H1 (cell line): ENCODE measurements around the gene KRTAP19-8. TPM values are rescaled to one million over a fixed set of nuclear protein-coding genes. Genes with fewer than 3 reads are reported as not detected.

Source experiments
- CTCF ChIA-PET: fragments of 300-600 bp; sonication (Branson Sonifier 250); formaldehyde crosslinking; loops from one replicate; lab custom pipeline; 2021; ENCODE audit not compliant: partially characterized antibody; lab: Charles Lee
- POLR2A ChIA-PET: fragments of 300-600 bp; sonication (Branson Sonifier 250); formaldehyde crosslinking; loops from one replicate; lab custom pipeline; 2021; ENCODE audit warnings: inconsistent platforms; ENCODE audit not compliant: partially characterized antibody; lab: Charles Lee
- DNase-seq, 2 experiments: peaks; one replicate each; pipeline versions ENCODE4 v3.0.0 to v3.0.0-alpha.2; 2010 to 2022; ENCODE audit warnings: low spot score in 2 of 2, low read depth in 1 of 2, mixed read lengths in 1 of 2
- FAIRE-seq: peaks from 2 replicates; lab custom pipeline; 2011; peaks lifted over from hg19 to GRCh38; lab: Jason Lieb, UNC
- H2AFZ ChIP-seq: 2 replicates; pipeline ENCODE4 v1.8.1; 2012; ENCODE audit warnings: low read length, inconsistent platforms
- H2AK5ac ChIP-seq: 2 replicates; pipeline ENCODE4 v1.6.1; 2013; ENCODE audit warnings: low read depth, low read length
- H2BK120ac ChIP-seq: replicated peaks from 2 replicates; pipeline ENCODE3; 2013; ENCODE audit warnings: low read depth, low read length, inconsistent platforms
- H2BK12ac ChIP-seq: 2 replicates; pipeline ENCODE4 v1.6.1; 2013; ENCODE audit warnings: low read depth, low read length
- H2BK15ac ChIP-seq: 2 replicates; pipeline ENCODE4 v1.6.1; 2013; ENCODE audit warnings: low read length
- H2BK20ac ChIP-seq: 2 replicates; pipeline ENCODE4 v1.6.1; 2013; ENCODE audit warnings: low read length
- H2BK5ac ChIP-seq: 2 replicates; pipeline ENCODE4 v1.6.1; 2013; ENCODE audit warnings: low read depth, low read length
- H3K14ac ChIP-seq: 2 replicates; pipeline ENCODE4 v1.6.1; 2013; ENCODE audit warnings: inconsistent platforms; ENCODE audit not compliant: insufficient read length
- H3K18ac ChIP-seq: 2 replicates; pipeline ENCODE4 v1.6.1; 2013; ENCODE audit warnings: low read length; ENCODE audit errors: extremely low read depth
- H3K23ac ChIP-seq: 2 replicates; pipeline ENCODE4 v1.6.1; 2013; ENCODE audit warnings: inconsistent platforms; ENCODE audit not compliant: insufficient read length
- H3K23me2 ChIP-seq: 2 replicates; pipeline ENCODE4 v1.6.1; 2013; ENCODE audit warnings: low read depth, low read length
- H3K27ac ChIP-seq: 2 replicates; pipeline ENCODE4 v1.6.1; 2011; ENCODE audit warnings: low read depth, low read length, inconsistent platforms
- H3K27me3 ChIP-seq, 4 experiments: replicated peaks in 1 of 4; 1 replicate in 1 of 4; 2 replicates in 3 of 4; pipeline versions ENCODE4 v1.6.1 to v1.8.1; 2011 to 2013; ENCODE audit warnings: low read length in 3 of 4, mild to moderate bottlenecking in 3 of 4, inconsistent platforms in 2 of 4, mixed read lengths in 2 of 4, moderate library complexity in 1 of 4; ENCODE audit not compliant: control insufficient read depth in 3 of 4, insufficient read depth in 3 of 4; ENCODE audit errors: extremely low read depth in 1 of 4
- H3K36me3 ChIP-seq, 4 experiments: 2 replicates each; pipeline versions ENCODE4 v1.6.1 to v1.8.1; 2011 to 2013; ENCODE audit warnings: mild to moderate bottlenecking in 4 of 4, low read length in 3 of 4, moderate library complexity in 2 of 4, control low read depth in 1 of 4, inconsistent platforms in 1 of 4; ENCODE audit not compliant: insufficient read depth in 4 of 4, control insufficient read depth in 2 of 4
- H3K4ac ChIP-seq: replicated peaks from 2 replicates; pipeline ENCODE3; 2013; ENCODE audit warnings: low read length, low read depth, mixed read lengths, inconsistent platforms; ENCODE audit not compliant: insufficient read length
- H3K4me1 ChIP-seq, 4 experiments: replicated peaks in 1 of 4; 1 replicate in 1 of 4; 2 replicates in 3 of 4; pipeline versions ENCODE4 v1.6.1 to v1.8.1; 2011 to 2013; ENCODE audit warnings: low read length in 3 of 4, inconsistent platforms in 2 of 4, mixed read lengths in 1 of 4; ENCODE audit not compliant: insufficient read depth in 4 of 4, control insufficient read depth in 3 of 4
- H3K4me2 ChIP-seq, 2 experiments: 2 replicates each; pipeline versions ENCODE4 v1.6.1 to v1.8.1; 2011 to 2013; ENCODE audit warnings: low read depth in 2 of 2, low read length in 2 of 2, control low read depth in 1 of 2, inconsistent platforms in 1 of 2, mild to moderate bottlenecking in 1 of 2; ENCODE audit not compliant: insufficient read depth in 1 of 2
- H3K4me3 ChIP-seq, 4 experiments: fragments of 200-600, 300-600 bp in 1 of 4; sonication (generic), shearing (Covaris generic), sonication (Bioruptor Twin) in 1 of 4; 2 replicates each; pipeline versions ENCODE4 v1.5.1 to v1.8.1; 2011 to 2016; ENCODE audit warnings: low read length in 4 of 4, low read depth in 3 of 4, control low read depth in 2 of 4, inconsistent platforms in 2 of 4, mild to moderate bottlenecking in 2 of 4, mixed read lengths in 1 of 4, moderate library complexity in 1 of 4; ENCODE audit not compliant: insufficient read depth in 2 of 4; ENCODE audit errors: extremely low read depth in 1 of 4
- H3K56ac ChIP-seq: replicated peaks from 2 replicates; pipeline ENCODE3; 2013; ENCODE audit warnings: low read depth, mild to moderate bottlenecking, mixed read lengths, low read length, inconsistent platforms; ENCODE audit not compliant: insufficient read length
- H3K79me1 ChIP-seq: 2 replicates; pipeline ENCODE4 v1.6.1; 2013; ENCODE audit warnings: low read depth, low read length, control low read depth
- H3K79me2 ChIP-seq, 2 experiments: 2 replicates each; pipeline versions ENCODE4 v1.6.1 to v1.8.1; 2012 to 2013; ENCODE audit warnings: low read length in 2 of 2, mild to moderate bottlenecking in 2 of 2, inconsistent platforms in 1 of 2; ENCODE audit not compliant: insufficient read depth in 2 of 2, control insufficient read depth in 1 of 2
- H3K9ac ChIP-seq, 4 experiments: replicated peaks in 1 of 4; 1 replicate in 1 of 4; 2 replicates in 3 of 4; pipeline versions ENCODE4 v1.6.1 to v1.8.1; 2011 to 2013; ENCODE audit warnings: low read depth in 3 of 4, low read length in 3 of 4, control low read depth in 2 of 4, mild to moderate bottlenecking in 2 of 4, moderate library complexity in 2 of 4, inconsistent platforms in 1 of 4; ENCODE audit errors: extremely low read depth in 1 of 4
- H3K9me3 ChIP-seq, 2 experiments: 2 replicates each; pipeline versions ENCODE4 v1.6.1 to v1.8.1; 2012 to 2013; ENCODE audit warnings: mild to moderate bottlenecking in 2 of 2, moderate library complexity in 2 of 2, control low read depth in 1 of 2, inconsistent platforms in 1 of 2, low read depth in 1 of 2, low read length in 1 of 2, mixed read lengths in 1 of 2; ENCODE audit not compliant: insufficient read depth in 2 of 2
- H4K20me1 ChIP-seq, 2 experiments: replicated peaks in 1 of 2; 2 replicates each; pipeline versions ENCODE3 to v1.8.1; 2011 to 2013; ENCODE audit warnings: inconsistent platforms in 2 of 2, low read length in 2 of 2, mild to moderate bottlenecking in 1 of 2; ENCODE audit not compliant: insufficient read depth in 2 of 2, control insufficient read depth in 1 of 2
- H4K5ac ChIP-seq: 2 replicates; pipeline ENCODE4 v1.6.1; 2013; ENCODE audit warnings: low read length, low read depth, mixed read lengths, inconsistent platforms; ENCODE audit not compliant: insufficient read length
- H4K8ac ChIP-seq: 2 replicates; pipeline ENCODE4 v1.8.0; 2013; ENCODE audit warnings: mild to moderate bottlenecking, moderate library complexity, low read length, inconsistent platforms; ENCODE audit not compliant: insufficient read depth; ENCODE audit errors: extremely low read depth
- H4K91ac ChIP-seq: replicated peaks from 2 replicates; pipeline ENCODE3; 2013; ENCODE audit warnings: low read length, mixed read lengths, inconsistent platforms; ENCODE audit not compliant: insufficient read length
- ASH2L ChIP-seq: fragments of 200-600, 300-600 bp; sonication (generic); IDR thresholded peaks from one replicate; pipeline ENCODE4 v1.7.1; 2017; ENCODE audit warnings: low read length
- CHD2 ChIP-seq: IDR thresholded peaks from 2 replicates; pipeline ENCODE4 v1.6.1; 2012; ENCODE audit warnings: low read length, improper control_type of control experiment
- EP300 ChIP-seq, 2 experiments: IDR thresholded peaks; 1 replicate in 1 of 2; 2 replicates in 1 of 2; pipeline ENCODE4 v1.6.1; 2011 to 2012; ENCODE audit warnings: low read depth in 2 of 2, low read length in 2 of 2, mild to moderate bottlenecking in 2 of 2, borderline replicate concordance in 1 of 2, inconsistent platforms in 1 of 2, moderate library complexity in 1 of 2
- JUN ChIP-seq: IDR thresholded peaks from 2 replicates; pipeline ENCODE4 v1.6.1; 2011; ENCODE audit warnings: low read depth, mild to moderate bottlenecking, improper control_type of control experiment, low read length
- JUND ChIP-seq: IDR thresholded peaks from 2 replicates; pipeline ENCODE4 v1.6.1; 2011; ENCODE audit warnings: mild to moderate bottlenecking, improper control_type of control experiment, low read length
- NRF1 ChIP-seq: IDR thresholded peaks from 2 replicates; pipeline ENCODE4 v1.6.1; 2011; ENCODE audit warnings: mild to moderate bottlenecking, low read depth, low read length, improper control_type of control experiment
- PHF8 ChIP-seq: fragments of 200-600 bp; sonication (generic); conservative IDR thresholded peaks from 2 replicates; pipeline ENCODE4 v1.7.1; 2012; ENCODE audit warnings: low read depth, mild to moderate bottlenecking, inconsistent platforms, low read length, moderate library complexity
- RAD21 ChIP-seq, 2 experiments: IDR thresholded peaks in 1 of 2; conservative IDR thresholded peaks in 1 of 2; 2 replicates each; pipeline ENCODE4 v1.6.1; 2011; ENCODE audit warnings: low read depth in 2 of 2, low read length in 2 of 2, improper control_type of control experiment in 1 of 2, inconsistent platforms in 1 of 2, mild to moderate bottlenecking in 1 of 2, moderate library complexity in 1 of 2
- RXRA ChIP-seq: IDR thresholded peaks from 2 replicates; pipeline ENCODE4 v1.6.1; 2011; ENCODE audit warnings: low read depth, mild to moderate bottlenecking, low read length, moderate library complexity; ENCODE audit not compliant: insufficient read depth
- SIN3A ChIP-seq, 2 experiments: IDR thresholded peaks in 1 of 2; conservative IDR thresholded peaks in 1 of 2; 2 replicates each; pipeline ENCODE4 v1.6.1; 2011 to 2012; ENCODE audit warnings: low read length in 2 of 2, improper control_type of control experiment in 1 of 2, low read depth in 1 of 2, mild to moderate bottlenecking in 1 of 2
- SIX5 ChIP-seq: IDR thresholded peaks from 2 replicates; pipeline ENCODE4 v1.6.1; 2011; ENCODE audit warnings: mild to moderate bottlenecking, low read depth, low read length
- TBP ChIP-seq: IDR thresholded peaks from 2 replicates; pipeline ENCODE4 v1.6.1; 2011; ENCODE audit warnings: low read depth, low read length, improper control_type of control experiment
- TEAD4 ChIP-seq: IDR thresholded peaks from 2 replicates; pipeline ENCODE4 v1.6.1; 2012; ENCODE audit warnings: low read depth, low read length, inconsistent platforms, mixed read lengths
- WGBS, 2 experiments: shearing (Covaris generic) in 1 of 2; methylation state at CpG; one replicate each; pipeline versions ENCODE4 v1.1.6 to v1.1.7; 2013 to 2015; ENCODE audit warnings: low lambda C conversion rate in 2 of 2, mixed read lengths in 2 of 2, inconsistent platforms in 1 of 2, low coverage in 1 of 2, missing lambda C conversion rate in 1 of 2; ENCODE audit not compliant: insufficient replicate concordance in 2 of 2, insufficient coverage in 1 of 2, insufficient read length in 1 of 2; ENCODE audit errors: extremely low coverage in 1 of 2, missing lambda C conversion rate in 1 of 2; 5-methylcytosine and 5-hydroxymethylcytosine counted together
- polyA plus RNA-seq, 7 experiments: library from polyadenylated mRNA; depleted of rRNA in 3 of 7; stranded (reverse) in 5 of 7; unstranded in 2 of 7; fragments of >200 nt in 5 of 7; fragments of 200-250 nt in 2 of 7; gene quantifications; 1 replicate in 5 of 7; 2 replicates in 1 of 7; 4 replicates in 1 of 7; pipeline versions ENCODE4 v1.2.1 to v1.2.3, GENCODE V29; 2011 to 2013; ENCODE audit warnings: missing spikeins in 2 of 7, mixed read lengths in 2 of 7
- total RNA-seq: library from RNA; stranded (reverse); fragmentation: NEBNext Ultra II Directional; extraction: Animal tissue kit (Norgen Biotek cat#: 25700); gene quantifications from 2 replicates; pipeline ENCODE4 v1.2.1, GENCODE V29; 2021
- TF ChIP-seq, protein P1 (sequence below): IDR thresholded peaks from 2 replicates; pipeline ENCODE4 v1.6.1; 2011; ENCODE audit warnings: low read depth, mild to moderate bottlenecking, low read length; ENCODE audit not compliant: insufficient read depth

The KRTAP19-8 gene
- total and polyA plus RNA-seq, 2 of the 8 experiments (the other 6 are each of a cell fraction or from before 2014, with no cell fraction given), result not detected

DNA sequence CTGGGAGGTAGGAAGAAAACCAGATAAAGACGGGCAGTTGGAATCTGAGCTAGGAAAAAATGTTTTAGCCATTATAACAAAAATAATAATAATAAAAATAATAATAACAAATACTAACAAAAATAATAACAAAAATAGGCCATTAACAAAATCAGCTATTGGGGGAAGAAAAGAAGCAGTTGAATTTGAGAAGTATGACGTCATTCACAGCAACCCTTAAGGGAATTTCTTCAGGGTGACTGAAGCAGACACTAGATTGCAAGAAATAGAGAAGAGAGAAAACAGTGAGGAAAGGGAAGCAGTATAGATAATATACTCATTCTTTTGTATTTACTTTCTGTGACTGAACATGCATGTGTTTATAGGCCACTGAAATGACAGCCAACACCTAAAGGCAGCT is 20.0 kb downstream of the KRTAP19-8 start:
- Histone ChIP-seq H3K4me2 (no peak overlapping the region), H3K79me1 (no peaks in the 10 kb centered on the region), H2BK20ac (no peak overlapping the region), H3K18ac (no peak overlapping the region), H3K27ac (no peak overlapping the region), H2BK5ac (no peak overlapping the region), H4K20me1 (no peaks in the 10 kb centered on the region), H3K4ac (no peak overlapping the region), H2BK12ac (no peak overlapping the region), H3K23me2 (no peaks in the 10 kb centered on the region), H2BK120ac (no peak overlapping the region), H3K23ac (no peak overlapping the region), H3K14ac (no peak overlapping the region), H3K79me2 (no peaks in the 10 kb centered on the region), H4K8ac (no peak overlapping the region), H3K56ac (no peak overlapping the region), H3K4me1 (no peaks in the 10 kb centered on the region), H3K9ac (no peak overlapping the region), H3K9me3 (no peaks in the 10 kb centered on the region), H2AK5ac (no peak overlapping the region), H4K91ac (no peak overlapping the region), H2BK15ac (no peak overlapping the region), H3K27me3 (0 out of 7 replicates have a peak, but pooled peaks cover 0 to 2% (median 0%) of the 10 kb centered on the region in 4 experiments), H4K5ac (no peak overlapping the region), H3K4me3 (no peak overlapping the region), H3K36me3 (no peaks in the 10 kb centered on the region), H2AFZ (no peak overlapping the region)
- POLR2A ChIA-PET, result no interaction called here
- CTCF ChIA-PET, result no interaction called here
- no peak for DNase-seq
- no peak for FAIRE-seq
- TF ChIP-seq TEAD4 (no peak), SIN3A (conservative IDR thresholded peaks at IDR 0.05 in 1 of 2, IDR thresholded peaks at IDR 0.05 in 1 of 2; ENCODE audit: low read depth in 1 of 2, low read length in 2 of 2) (no peak), RXRA (no peak), JUND (no peak), NRF1 (no peak), EP300 (IDR thresholded peaks at IDR 0.05; ENCODE audit: borderline replicate concordance in 1 of 2, low read depth in 2 of 2, low read length in 2 of 2) (no peak), SIX5 (no peak), RAD21 (IDR thresholded peaks at IDR 0.05 in 1 of 2, conservative IDR thresholded peaks at IDR 0.05 in 1 of 2; ENCODE audit: low read depth in 2 of 2, low read length in 2 of 2) (no peak), PHF8 (no peak), CHD2 (no peak), TBP (no peak), ASH2L (no peak), JUN (no peak)
- TF ChIP-seq, protein P1, sequence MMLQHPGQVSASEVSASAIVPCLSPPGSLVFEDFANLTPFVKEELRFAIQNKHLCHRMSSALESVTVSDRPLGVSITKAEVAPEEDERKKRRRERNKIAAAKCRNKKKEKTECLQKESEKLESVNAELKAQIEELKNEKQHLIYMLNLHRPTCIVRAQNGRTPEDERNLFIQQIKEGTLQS, result no peak
- 94% methylated on average over 2 of the region's 2 CpGs; no CpG with 5 or more reads in 1 of the 2 experiments for WGBS, 2 experiments
